HUES6 (cell line): ENCODE results near the gene TICAM2.

Experiments
- H3K27ac ChIP-seq: 2 replicates; pipeline ENCODE4 v1.7.0; 2013; ENCODE audit warnings: low read depth, mild to moderate bottlenecking, low read length, inconsistent platforms
- H3K27me3 ChIP-seq: 2 replicates; pipeline ENCODE4 v1.6.1; 2013; ENCODE audit warnings: low read length; ENCODE audit not compliant: control insufficient read depth, insufficient read depth
- H3K36me3 ChIP-seq: 2 replicates; pipeline ENCODE4 v1.6.1; 2013; ENCODE audit warnings: low read length; ENCODE audit not compliant: control insufficient read depth, insufficient read depth
- H3K4me1 ChIP-seq: 2 replicates; pipeline ENCODE4 v1.6.1; 2013; ENCODE audit warnings: low read length; ENCODE audit not compliant: control insufficient read depth, insufficient read depth
- H3K4me3 ChIP-seq: 2 replicates; pipeline ENCODE4 v1.5.1; 2013; ENCODE audit warnings: low read depth, low read length
- H3K9ac ChIP-seq: one replicate; pipeline ENCODE4 v1.6.1; 2013; ENCODE audit warnings: mild to moderate bottlenecking, low read length
- H3K9me3 ChIP-seq: 2 replicates; pipeline ENCODE4 v1.6.1; 2013; ENCODE audit warnings: low read depth, low read length; ENCODE audit not compliant: control insufficient read depth, insufficient read depth

TICAM2 gene

DNA sequence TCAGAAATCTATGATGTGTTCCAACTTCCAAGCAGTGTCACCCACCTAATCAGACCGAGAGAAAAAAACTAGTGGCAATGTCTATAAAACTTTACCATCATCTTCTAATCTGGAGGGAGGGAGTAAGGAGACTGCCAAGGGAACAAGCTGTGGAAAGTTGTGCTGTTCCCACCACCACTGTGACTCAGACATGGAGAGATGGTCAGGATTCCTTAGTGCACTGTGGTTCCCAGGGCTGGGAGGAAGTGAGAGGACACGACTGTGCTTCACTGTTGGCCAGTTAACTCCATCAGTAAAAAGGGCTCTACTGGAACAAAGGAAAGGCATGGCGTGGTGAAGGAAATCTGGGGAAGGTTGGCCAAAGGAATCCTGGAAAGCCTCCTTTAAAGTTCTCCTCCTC is 18.8 kb downstream of the TICAM2 start:
- Histone ChIP-seq H3K9ac (no peak overlapping the region), H3K36me3 (no peaks in the 10 kb centered on the region), H3K9me3 (no peaks in the 10 kb centered on the region), H3K27me3 (no peaks in the 10 kb centered on the region), H3K4me1 (peaks cover 5% of the 10 kb centered on the region; the same call in 1 of the 2 replicates), H3K27ac (no peak overlapping the region), H3K4me3 (no peak overlapping the region)

DNA sequence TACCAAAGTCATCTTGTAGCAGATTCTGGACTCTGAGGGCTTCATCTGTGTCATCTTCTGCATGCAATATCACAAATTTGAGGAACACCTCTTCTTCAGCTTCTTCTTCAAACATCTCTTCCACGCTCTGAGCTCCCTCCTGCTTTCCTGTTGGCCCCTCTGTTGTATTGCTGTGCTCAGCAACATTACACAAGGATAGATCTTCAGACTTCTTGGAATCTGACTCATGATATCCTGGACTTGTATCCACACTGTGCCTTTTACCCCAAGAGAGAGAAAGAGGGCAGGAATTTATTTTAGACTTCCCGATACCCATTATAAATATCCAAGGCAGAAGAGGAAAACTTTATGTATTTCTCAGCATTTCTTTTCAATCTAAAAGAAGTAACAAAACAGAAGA is 21.3 kb downstream of the TICAM2 start:
- Histone ChIP-seq H3K9ac (no peak overlapping the region), H3K9me3 (no peaks in the 10 kb centered on the region), H3K27me3 (no peaks in the 10 kb centered on the region), H3K4me1 (peaks cover 5% of the 10 kb centered on the region; the same call in 1 of the 2 replicates), H3K4me3 (no peak overlapping the region), H3K36me3 (no peaks in the 10 kb centered on the region), H3K27ac (no peak overlapping the region)

DNA sequence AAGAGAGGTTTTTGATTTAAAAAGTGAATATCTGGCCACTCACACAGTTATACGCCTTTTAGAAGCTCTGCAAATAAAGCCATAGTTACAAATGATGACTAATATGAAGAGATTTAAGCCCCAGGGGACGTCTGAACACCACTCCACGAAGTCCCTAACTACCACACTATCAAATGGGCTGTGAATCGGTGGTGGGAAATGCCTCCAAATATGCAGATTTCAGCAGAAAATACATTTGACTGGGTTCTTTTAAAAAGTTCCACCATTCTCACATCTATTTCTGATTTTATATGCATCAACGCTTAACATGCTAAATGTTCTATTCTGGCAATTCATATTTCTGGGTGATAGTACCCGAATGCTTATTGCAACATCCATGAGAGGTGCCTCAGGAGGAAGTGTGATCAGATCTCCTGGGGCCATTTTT is 22.5 kb downstream of the TICAM2 start:
- Histone ChIP-seq H3K36me3 (no peaks in the 10 kb centered on the region), H3K27me3 (no peaks in the 10 kb centered on the region), H3K4me3 (no peak overlapping the region), H3K9ac (no peak overlapping the region), H3K4me1 (peaks cover 5% of the 10 kb centered on the region; the same call in 1 of the 2 replicates), H3K27ac (no peak overlapping the region), H3K9me3 (no peaks in the 10 kb centered on the region)

DNA sequence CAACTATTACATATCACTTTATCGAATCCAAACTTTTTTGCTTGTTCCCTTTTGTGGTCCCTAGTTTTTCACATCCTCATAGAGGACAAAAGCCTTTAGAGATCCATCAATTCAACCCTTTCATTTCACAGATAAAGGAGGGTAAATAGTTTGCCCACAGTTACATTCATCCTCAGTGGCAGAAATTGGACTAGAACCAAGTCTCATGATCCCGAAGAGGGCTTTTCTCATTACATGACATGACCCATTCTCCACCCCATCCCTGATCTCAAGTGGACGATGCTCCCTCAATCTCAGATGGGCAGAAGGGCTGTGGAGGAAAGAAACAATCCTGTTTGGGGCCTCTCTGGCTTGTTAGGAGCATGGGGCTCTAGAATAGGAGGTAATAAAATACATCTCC is 23.1 kb downstream of the TICAM2 start:
- H3K27me3 ChIP-seq = no peaks in the 10 kb centered on the region
- H3K36me3 ChIP-seq = no peaks in the 10 kb centered on the region
- H3K9me3 ChIP-seq = no peaks in the 10 kb centered on the region
- peaks cover 7% of the 10 kb centered on the region; the same call in 1 of the 2 replicates for H3K4me1 ChIP-seq
- no peak overlapping the region for H3K9ac ChIP-seq
- H3K27ac ChIP-seq = no peak overlapping the region
- H3K4me3 ChIP-seq = no peak overlapping the region

DNA sequence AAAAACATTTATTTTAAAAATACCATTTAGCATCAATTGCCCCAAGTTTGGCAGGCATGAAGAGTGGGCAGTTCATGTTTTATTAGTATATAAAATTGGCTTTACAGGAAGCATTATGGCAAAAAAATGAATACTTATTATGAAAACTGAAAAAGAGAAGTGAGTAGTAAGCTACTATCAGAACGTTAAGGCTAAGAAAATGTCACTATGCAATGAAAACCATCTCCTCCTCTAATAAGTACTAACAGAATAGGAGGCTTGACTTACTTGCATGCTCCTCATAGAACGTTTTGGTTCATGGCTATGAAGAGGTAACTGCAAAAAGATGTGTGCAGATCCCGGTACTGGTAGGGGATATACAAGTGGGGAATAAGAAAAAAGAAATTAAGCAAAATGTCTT is 23.6 kb downstream of the TICAM2 start:
- Histone ChIP-seq H3K4me3 (no peak overlapping the region), H3K9ac (no peak overlapping the region), H3K4me1 (peaks cover 6% of the 10 kb centered on the region; the same call in 1 of the 2 replicates), H3K27ac (no peak overlapping the region), H3K36me3 (no peaks in the 10 kb centered on the region), H3K9me3 (no peaks in the 10 kb centered on the region), H3K27me3 (no peaks in the 10 kb centered on the region)

DNA sequence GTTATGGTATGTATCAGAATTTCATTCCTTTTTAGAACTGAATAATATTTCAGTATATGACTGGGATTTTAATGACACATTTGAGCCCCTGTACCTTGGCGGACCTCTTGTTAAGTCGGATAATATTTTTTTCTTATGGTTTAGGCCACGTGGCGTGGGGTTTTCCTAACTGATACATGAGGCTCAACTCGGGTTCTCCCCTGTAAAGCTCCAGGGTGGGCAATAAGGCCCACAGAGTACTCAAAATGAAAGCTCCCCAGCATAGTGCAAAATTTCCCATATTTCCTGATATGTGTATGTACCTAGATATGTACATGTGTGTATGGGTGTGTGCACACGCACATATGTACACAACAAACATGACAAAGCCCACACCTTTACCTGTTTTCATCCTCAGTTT is 24.5 kb downstream of the TICAM2 start:
- no peaks in the 10 kb centered on the region for H3K36me3 ChIP-seq
- H3K4me3 ChIP-seq = no peak overlapping the region
- H3K27ac ChIP-seq = no peak overlapping the region
- 0 out of 2 replicates have a peak, but pooled peaks cover 2% of the 10 kb centered on the region for H3K4me1 ChIP-seq
- H3K27me3 ChIP-seq = no peaks in the 10 kb centered on the region
- no peak overlapping the region for H3K9ac ChIP-seq
- H3K9me3 ChIP-seq = no peaks in the 10 kb centered on the region

DNA sequence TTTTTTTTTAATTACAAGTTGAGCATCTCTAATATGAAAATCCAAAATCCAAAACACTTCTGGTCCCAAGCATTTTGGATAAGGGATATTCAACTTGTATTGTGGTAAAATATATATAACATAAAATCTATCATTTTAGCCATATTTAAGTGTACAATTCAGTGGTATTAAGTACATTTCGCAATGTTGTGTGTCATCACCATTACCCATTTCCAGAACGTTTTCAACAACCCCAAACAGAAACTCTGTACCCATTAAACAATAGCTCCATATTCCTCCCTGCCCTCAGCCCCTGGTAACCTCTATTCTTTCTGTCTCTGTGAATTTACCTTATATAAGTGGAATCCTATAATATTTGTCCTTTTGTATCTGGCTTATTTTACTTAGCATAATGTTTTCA is 24.9 kb downstream of the TICAM2 start:
- no peak overlapping the region for H3K27ac ChIP-seq
- H3K4me3 ChIP-seq = no peak overlapping the region
- H3K4me1 ChIP-seq = 0 out of 2 replicates have a peak, but pooled peaks cover 2% of the 10 kb centered on the region
- no peaks in the 10 kb centered on the region for H3K27me3 ChIP-seq
- H3K36me3 ChIP-seq = no peaks in the 10 kb centered on the region
- H3K9me3 ChIP-seq = no peaks in the 10 kb centered on the region
- no peak overlapping the region for H3K9ac ChIP-seq

DNA sequence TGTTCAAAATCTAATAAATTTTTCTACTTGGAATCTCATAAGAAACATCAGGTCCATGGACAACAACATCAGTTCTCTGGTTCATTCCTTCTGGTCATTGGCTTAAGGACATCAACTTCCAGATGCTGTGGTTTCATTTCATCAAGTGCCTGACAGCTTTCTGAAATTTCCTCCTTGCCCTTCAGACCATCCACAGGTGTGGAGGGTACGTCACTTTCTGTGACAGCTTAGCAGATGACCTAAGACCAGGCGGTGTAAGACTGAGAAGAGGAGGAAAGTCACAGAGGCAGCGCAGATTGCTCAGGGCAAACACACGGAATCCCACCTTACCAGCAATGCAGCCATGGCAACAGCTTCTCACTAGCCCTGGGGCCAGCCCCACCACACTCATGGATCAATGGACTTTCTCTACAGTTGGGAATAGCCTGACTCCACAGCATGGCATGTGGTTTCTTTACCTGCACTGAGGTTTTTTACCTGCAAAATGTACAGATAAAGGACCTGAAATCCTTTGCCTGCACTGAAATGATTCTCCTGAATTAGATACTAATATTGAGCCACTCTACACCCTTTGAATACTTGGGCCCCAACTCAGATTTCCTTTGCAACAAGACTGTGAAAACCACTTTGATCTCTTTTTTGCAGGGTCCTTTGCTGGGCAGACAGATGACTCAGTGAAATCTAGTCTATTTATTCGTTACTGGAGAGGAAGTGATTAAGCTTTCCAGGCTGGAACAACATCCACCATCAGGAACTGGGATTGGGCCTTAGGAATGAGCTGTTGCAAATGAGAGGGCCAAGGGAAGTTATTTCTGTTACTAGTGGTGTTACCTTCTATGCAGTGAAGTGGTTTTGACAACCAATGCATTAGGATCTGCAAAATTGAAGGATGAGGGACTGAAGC is 26.9 kb downstream of the TICAM2 start:
- H3K9ac ChIP-seq = no peak overlapping the region
- H3K9me3 ChIP-seq = no peaks in the 10 kb centered on the region
- H3K27ac ChIP-seq = no peak overlapping the region
- no peaks in the 10 kb centered on the region for H3K36me3 ChIP-seq
- H3K4me3 ChIP-seq = no peak overlapping the region
- 0 out of 2 replicates have a peak, but pooled peaks cover 2% of the 10 kb centered on the region for H3K4me1 ChIP-seq
- no peaks in the 10 kb centered on the region for H3K27me3 ChIP-seq

DNA sequence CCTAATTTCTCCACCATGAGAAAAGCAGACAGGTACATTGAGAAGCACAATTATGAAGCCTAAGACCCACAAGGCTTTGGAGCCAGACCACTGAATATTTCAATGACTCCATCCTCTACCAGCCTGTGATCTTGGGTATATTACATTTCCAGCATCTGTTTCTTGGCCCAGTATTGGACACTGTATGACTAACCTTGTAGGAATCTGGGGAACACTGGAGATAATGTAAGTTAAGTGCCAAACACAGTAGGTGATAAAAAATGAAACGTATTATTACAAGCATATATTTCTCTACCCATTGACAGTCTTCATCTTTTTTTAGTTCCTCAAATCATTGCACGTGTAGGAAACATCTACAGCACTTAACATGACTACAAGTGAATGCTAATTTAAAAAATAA is 29.1 kb downstream of the TICAM2 start:
- Histone ChIP-seq H3K4me1 (0 out of 2 replicates have a peak, but pooled peaks cover 2% of the 10 kb centered on the region), H3K27me3 (no peaks in the 10 kb centered on the region), H3K4me3 (no peak overlapping the region), H3K9me3 (no peaks in the 10 kb centered on the region), H3K36me3 (no peaks in the 10 kb centered on the region), H3K27ac (no peak overlapping the region), H3K9ac (no peak overlapping the region)

DNA sequence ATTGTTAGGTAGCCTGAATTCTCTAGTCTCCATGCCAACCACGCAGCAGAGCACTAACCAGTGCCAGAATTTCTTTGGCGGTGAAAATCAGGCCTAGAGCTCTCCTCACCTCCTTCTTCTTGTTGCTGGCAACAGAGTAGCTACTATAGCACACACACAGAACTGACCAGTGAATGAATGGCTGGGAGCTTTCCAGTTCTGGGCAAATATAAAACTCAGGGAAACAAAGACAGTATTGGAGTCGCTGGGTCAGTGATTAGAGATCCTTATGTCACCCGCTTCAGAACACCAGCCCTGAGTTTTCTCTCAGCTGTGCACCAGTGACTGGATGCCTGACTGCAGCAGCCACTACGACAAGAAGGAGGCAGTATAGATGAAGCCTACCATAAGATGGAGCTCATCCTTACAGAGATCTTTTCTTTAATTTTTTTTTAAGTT is 30.8 kb downstream of the TICAM2 start:
- H3K4me1 ChIP-seq = 0 out of 2 replicates have a peak, but pooled peaks cover 2% of the 10 kb centered on the region
- no peak overlapping the region for H3K27ac ChIP-seq
- H3K9ac ChIP-seq = no peak overlapping the region
- H3K9me3 ChIP-seq = no peaks in the 10 kb centered on the region
- no peaks in the 10 kb centered on the region for H3K27me3 ChIP-seq
- no peak overlapping the region for H3K4me3 ChIP-seq
- no peaks in the 10 kb centered on the region for H3K36me3 ChIP-seq

DNA sequence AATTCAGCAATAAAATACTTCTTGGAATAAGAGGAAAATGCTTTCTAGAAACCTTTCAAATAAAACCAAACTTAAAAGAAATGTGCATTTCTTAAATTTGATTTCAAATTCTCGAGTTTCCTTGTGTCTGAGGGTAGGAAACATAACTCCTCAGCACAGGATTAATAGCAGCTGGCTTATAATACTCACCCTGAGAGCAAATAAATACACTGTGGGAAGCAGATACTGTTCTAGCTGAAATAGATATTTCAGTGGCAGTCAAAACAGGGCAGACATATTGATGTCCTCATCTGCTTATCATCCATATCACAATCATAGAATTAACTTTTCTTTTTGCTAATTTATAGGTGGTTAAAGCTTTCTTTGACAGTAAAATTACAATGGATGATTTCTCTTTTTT is 33.6 kb downstream of the TICAM2 start:
- no peaks in the 10 kb centered on the region for H3K4me1 ChIP-seq
- no peaks in the 10 kb centered on the region for H3K27me3 ChIP-seq
- no peaks in the 10 kb centered on the region for H3K36me3 ChIP-seq
- no peak overlapping the region for H3K9ac ChIP-seq
- H3K4me3 ChIP-seq = no peak overlapping the region
- H3K27ac ChIP-seq = no peak overlapping the region
- H3K9me3 ChIP-seq = no peaks in the 10 kb centered on the region
